Mucosa of descending colon (tissue), 3 donors: ENCODE measurements around the gene MBD3L2B. TPM values are rescaled to one million over a fixed set of nuclear protein-coding genes. Genes with fewer than 3 reads are reported as not detected.

Experiments
- ATAC-seq: fragments of 200-7000 bp; cut with Tn5 transposase; one replicate; pipeline ENCODE4 v1.9.1; 2020; ENCODE audit warnings: mild to moderate bottlenecking, moderate library complexity
- DNase-seq, 3 donors: peaks; one replicate each; pipeline ENCODE4 v3.0.0-alpha.2; 2020
- H3K36me3 ChIP-seq: fragments of 200-600 bp; one replicate; pipeline ENCODE4 v1.8.0; 2021; ENCODE audit warnings: low read depth, mild to moderate bottlenecking
- H3K4me1 ChIP-seq: fragments of 200-600 bp; one replicate; pipeline ENCODE4 v1.8.0; 2021; ENCODE audit warnings: low read depth, mild to moderate bottlenecking
- H3K4me3 ChIP-seq: fragments of 200-600 bp; one replicate; pipeline ENCODE4 v1.8.0; 2021; ENCODE audit warnings: mild to moderate bottlenecking
- H3K9me3 ChIP-seq: fragments of 200-600 bp; one replicate; pipeline ENCODE4 v1.8.0; 2021; ENCODE audit warnings: mild to moderate bottlenecking
- CTCF ChIP-seq: fragments of 200-600 bp; IDR thresholded peaks from one replicate; pipeline ENCODE4 v1.8.0; 2022; ENCODE audit warnings: antibody characterized with exemption, mild to moderate bottlenecking
- intact Hi-C, 2 donors: fragments of 100-400 bp; cut with DNase I in 1 of 2; cut with micrococcal nuclease in 1 of 2; formaldehyde crosslinking; loops; one replicate each; pipeline versions ENCODE4 v1.11.0 to v1.11.1; 2022; cut with DNase I, micrococcal nuclease
- total RNA-seq, 3 donors: library from RNA; stranded (reverse); fragmentation: NEBNext Ultra II Directional in 2 of 3; extraction: Animal tissue kit (Norgen Biotek cat#: 25700) in 2 of 3; gene quantifications; one replicate each; pipeline versions ENCODE4 v1.2.1 to v1.2.4, GENCODE V29; 2021 to 2023
- donor health status: DM: no; HTN: no; CAD: no; lungs with moderate emphysema.
- donor health status: DM: no; HTN: no; CAD: no.
- donor health status: DM: no; HTN: yes; CAD: no.

MBD3L2B gene
- total RNA-seq, 3 donors from 2014 or later = not detected

- intact Hi-C loops = no loop called here
- no peak for TF ChIP-seq CTCF
- DNase-seq (peak in 1 of 3 donors; percentile 6), ATAC-seq (no peak)
- Histone ChIP-seq H3K4me1 (no peaks in the 10 kb centered on the region), H3K36me3 (no peaks in the 10 kb centered on the region), H3K4me3 (no peak overlapping the region), H3K9me3 (no peaks in the 10 kb centered on the region)
Observed at GRCh38 chr19:6997679-6998445, 23.4 kb downstream of the MBD3L2B start.

GRCh38 chr19:6996810-6997209 is 24.4 kb downstream of the MBD3L2B start:
- no peaks in the 10 kb centered on the region for H3K9me3 ChIP-seq
- intact Hi-C loops = no loop called here
- no peak for TF ChIP-seq CTCF
- H3K36me3 ChIP-seq = no peaks in the 10 kb centered on the region
- no peak for ATAC-seq
- no peak for DNase-seq
- H3K4me1 ChIP-seq = no peaks in the 10 kb centered on the region
- H3K4me3 ChIP-seq = no peak overlapping the region

GRCh38 chr19:6995054-6995453 is 26.2 kb downstream of the MBD3L2B start:
- ATAC-seq = no peak
- H3K4me3 ChIP-seq = no peak overlapping the region

GRCh38 chr19:6988257-6988656 is 33.0 kb downstream of the MBD3L2B start:
- no peaks in the 10 kb centered on the region for H3K36me3 ChIP-seq
- no peaks in the 10 kb centered on the region for H3K4me1 ChIP-seq
- intact Hi-C loops = no loop called here
- no peak for TF ChIP-seq CTCF
- ATAC-seq (no peak), DNase-seq (no peak)
- no peak overlapping the region for H3K4me3 ChIP-seq
- H3K9me3 ChIP-seq = peaks cover 19% of the 10 kb centered on the region

More at GRCh38 chr19:6995054-6995453, 26.2 kb downstream of the MBD3L2B start:
- Histone ChIP-seq H3K9me3 (no peaks in the 10 kb centered on the region), H3K36me3 (no peaks in the 10 kb centered on the region), H3K4me1 (no peaks in the 10 kb centered on the region)
- intact Hi-C loops = no loop called here
- no peak for DNase-seq
- TF ChIP-seq CTCF = no peak

- DNase-seq (no peak), ATAC-seq (no peak)
- Histone ChIP-seq H3K36me3 (no peaks in the 10 kb centered on the region), H3K4me3 (no peak overlapping the region), H3K9me3 (peaks cover 19% of the 10 kb centered on the region), H3K4me1 (no peaks in the 10 kb centered on the region)
- intact Hi-C loops = no loop called here
- no peak for TF ChIP-seq CTCF
Observed at GRCh38 chr19:6987850-6988249, 33.4 kb downstream of the MBD3L2B start.

- H3K4me3 ChIP-seq = no peak overlapping the region
- H3K4me1 ChIP-seq = no peaks in the 10 kb centered on the region
- DNase-seq (no peak), ATAC-seq (no peak)
- H3K36me3 ChIP-seq = no peaks in the 10 kb centered on the region
- intact Hi-C loops = no loop called here
- TF ChIP-seq CTCF = no peak
- H3K9me3 ChIP-seq = peaks cover 21% of the 10 kb centered on the region
Observed at GRCh38 chr19:6983448-6983847, 37.8 kb downstream of the MBD3L2B start.
